GM21526 (cell line): Measurements from ENCODE around the gene LHFPL3.

ENCODE experiments used
- ATAC-seq: cut with Tn5 transposase; IDR thresholded peaks from one replicate; pipeline ENCODE4 v1.9.1; 2021; ENCODE audit warnings: moderate library complexity; ENCODE audit not compliant: unreplicated experiment, low FRiP score

Gene LHFPL3

GRCh38 chr7:104367926-104368325 is 39.5 kb downstream of the LHFPL3 start:
- ATAC-seq = no peak

DNA sequence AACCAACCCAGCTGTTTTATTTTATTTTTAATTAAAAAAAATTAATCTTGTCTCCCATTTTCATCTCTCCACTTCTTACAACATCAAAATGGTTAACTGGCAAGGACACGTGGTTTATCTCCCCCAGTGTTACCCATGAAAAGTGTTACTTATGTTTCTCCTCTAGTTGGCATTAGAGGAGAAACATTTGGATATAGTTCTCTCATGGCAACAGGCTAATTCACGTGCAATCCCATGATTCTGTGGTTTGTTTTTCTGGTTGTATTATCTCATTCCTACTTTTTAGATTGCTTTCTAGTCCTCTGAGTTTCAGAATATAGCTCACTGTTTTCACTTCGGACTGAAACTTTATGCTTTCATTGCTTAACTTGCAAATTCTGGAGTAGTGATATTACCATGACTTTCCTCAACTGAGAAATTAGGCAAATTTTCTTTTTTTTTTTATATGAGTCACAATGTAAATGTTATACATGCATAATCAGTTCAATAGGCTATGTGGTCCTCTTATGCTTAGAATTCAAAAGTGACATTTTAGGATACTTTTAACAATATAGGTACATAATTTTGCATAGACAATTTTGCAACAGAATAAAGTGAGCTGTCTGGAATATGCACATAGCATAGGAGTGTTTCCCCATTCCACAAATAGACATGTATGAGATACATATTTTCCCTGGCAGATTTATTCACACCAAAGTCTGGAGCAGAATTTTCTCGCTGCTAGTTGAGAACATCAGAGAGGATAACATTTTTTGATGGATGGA is 43.0 kb downstream of the LHFPL3 start:
- ATAC-seq = no peak

GRCh38 chr7:104371980-104372357 is 43.6 kb downstream of the LHFPL3 start:
- ATAC-seq = no peak

GRCh38 chr7:104382616-104383015 is 54.2 kb downstream of the LHFPL3 start:
- ATAC-seq = no peak

GRCh38 chr7:104386943-104387342 is 58.5 kb downstream of the LHFPL3 start:
- no peak for ATAC-seq

DNA sequence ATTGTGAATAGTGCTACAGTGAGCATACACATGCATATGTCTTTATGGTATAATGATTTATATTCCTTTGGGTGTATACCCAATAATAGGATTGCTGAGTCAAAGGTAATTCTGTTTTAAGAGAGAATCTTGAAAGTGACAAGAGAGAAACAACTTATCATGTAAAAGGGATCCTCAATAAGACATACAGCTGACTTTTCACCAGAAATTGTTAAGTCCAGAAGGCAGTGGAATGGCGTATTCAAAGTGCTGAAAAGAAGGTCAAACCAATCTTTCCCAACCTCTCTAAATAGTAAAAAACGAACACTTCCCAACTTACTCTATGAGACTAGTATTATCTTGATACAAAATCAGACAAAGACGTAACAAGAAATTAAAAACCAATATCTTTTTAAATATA is 59.8 kb downstream of the LHFPL3 start:
- ATAC-seq = no peak

- ATAC-seq = no peak
Measured at GRCh38 chr7:104395162-104395561, 66.8 kb downstream of the LHFPL3 start.

DNA sequence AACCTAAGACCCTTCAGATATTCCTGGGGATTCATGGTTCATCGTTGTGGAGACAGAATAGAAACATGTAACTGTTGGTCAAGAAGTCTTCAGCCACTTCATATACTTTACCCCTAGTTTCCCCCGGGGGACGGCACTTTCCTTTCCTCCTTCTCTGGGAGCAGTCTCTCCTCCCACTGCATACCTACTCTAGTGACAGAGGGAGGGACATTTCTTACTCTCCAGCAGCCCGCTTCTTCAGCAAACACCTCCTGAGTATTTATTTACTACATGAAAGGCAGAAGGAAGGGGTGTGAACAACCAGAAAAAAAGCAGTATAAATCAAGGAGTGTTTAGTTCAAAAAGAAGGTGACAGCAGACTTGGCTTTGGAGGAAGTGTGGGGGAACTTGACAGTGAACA is 69.0 kb downstream of the LHFPL3 start:
- no peak for ATAC-seq

DNA sequence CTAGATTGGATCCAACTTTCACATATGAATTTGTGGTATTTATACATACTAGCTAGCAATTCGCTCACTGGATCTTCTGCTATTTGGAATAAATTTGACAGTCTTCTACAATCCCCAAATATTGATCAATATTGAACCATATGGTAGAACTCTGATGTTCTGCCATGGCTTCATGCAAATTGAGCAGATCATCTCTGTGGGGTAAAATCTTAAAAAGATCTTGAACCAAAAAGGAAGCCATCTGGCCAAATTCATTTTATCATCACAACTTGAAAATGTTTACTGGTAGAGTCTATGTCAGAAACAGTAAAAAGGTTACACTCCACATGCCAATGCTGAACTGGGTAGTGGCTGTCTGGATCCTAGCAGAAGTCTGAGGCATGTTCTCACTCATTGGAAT is 80.0 kb downstream of the LHFPL3 start:
- ATAC-seq = no peak

DNA sequence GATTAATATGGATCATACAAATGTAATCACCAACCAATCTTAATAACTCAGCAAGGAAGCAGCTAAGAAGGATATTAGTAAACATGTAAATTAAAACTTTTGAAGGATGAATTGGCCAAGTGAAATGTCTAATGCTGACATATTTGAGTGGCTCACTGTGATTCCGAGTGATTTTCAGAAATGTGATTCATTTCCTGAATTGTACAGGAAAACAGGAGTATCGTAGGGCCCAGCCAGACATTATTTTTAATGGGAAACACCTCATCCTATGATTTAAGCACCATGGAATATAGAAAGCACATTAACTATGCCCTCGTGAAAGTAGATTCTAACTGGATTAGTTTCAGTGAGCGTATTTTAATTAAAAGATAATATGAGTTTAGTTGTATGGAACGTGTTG is 82.3 kb downstream of the LHFPL3 start:
- no peak for ATAC-seq

GRCh38 chr7:104412911-104413310 is 84.5 kb downstream of the LHFPL3 start:
- no peak for ATAC-seq

DNA sequence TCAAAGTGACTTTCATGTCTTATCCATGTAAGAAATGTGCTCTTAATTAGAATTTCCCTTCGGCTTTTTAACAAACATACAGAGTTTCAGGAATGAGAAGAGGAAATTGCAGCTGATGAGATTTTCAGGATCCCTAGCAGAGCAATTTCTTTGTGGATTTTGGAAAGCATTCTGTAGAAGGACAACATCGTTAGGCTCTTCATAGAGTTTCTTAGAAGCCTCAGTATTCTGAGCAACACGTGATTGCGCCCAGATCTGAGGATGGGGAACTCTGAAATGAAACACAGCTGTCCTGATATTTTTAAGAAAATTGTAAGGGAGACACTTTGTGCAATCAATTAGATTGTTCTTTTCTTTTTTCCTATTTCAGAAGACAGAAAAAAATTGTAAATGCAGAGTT is 85.8 kb downstream of the LHFPL3 start:
- no peak for ATAC-seq

DNA sequence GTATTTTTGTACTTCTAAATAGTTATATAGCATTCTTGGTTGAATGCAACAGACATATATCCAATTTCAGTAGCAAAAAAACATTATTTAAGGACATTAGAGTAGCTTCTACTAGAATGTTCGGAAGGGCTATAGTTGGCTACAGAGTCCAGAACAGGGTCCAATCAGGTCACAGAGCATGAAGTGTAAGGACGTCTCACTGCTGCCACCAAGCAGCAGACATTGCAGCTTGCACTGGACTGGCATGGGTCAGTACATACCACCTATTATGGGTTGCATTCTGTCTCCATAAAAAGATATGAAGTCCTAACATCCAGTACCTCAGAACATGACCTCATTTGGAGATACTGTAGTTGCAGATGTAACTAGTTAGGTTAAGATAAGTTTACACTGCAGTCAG is 87.3 kb downstream of the LHFPL3 start:
- ATAC-seq = no peak

GRCh38 chr7:104416866-104417393 is 88.5 kb downstream of the LHFPL3 start:
- ATAC-seq = no peak

GRCh38 chr7:104431930-104432329 is 103.5 kb downstream of the LHFPL3 start:
- ATAC-seq = no peak

GRCh38 chr7:104434129-104434528 is 105.7 kb downstream of the LHFPL3 start:
- no peak for ATAC-seq

- no peak for ATAC-seq
Measured at GRCh38 chr7:104442481-104442880, 114.1 kb downstream of the LHFPL3 start.

DNA sequence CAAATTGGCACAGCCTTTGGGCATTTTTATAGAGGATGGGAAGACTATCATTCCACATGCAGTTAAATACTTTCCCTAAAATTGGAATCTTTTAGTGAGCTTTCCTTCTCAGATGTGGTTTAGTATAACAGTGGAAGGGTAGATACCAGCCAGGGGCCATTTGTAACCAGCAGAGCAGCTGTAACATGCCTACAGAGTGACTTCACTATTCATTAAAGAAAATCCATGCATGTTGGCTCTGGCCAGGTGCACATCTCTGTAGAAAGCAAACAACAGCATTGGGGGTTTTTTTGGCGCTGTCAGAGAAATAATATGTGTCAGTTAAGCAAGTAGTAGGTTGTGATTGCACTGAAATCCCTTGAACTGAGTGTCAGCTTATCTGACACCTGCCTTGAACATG is 115.6 kb downstream of the LHFPL3 start:
- no peak for ATAC-seq

DNA sequence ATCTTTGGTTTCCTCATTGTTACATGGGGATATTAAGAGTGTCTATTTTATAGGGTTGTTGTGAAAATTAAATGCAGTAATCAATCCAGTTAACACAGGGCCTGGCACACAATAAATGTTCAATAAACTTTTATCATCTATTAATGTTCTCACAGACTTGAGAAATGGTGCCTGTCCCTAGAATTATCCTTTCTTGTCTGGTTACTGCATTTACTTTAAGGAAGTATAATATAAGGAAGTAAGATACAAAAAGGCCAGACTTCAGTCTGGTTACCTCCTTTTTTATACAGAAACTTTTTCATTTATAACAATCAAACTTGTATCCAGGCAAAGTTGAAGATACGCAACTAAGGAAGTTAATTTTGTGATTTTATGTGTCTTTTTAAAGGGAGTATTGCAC is 117.0 kb downstream of the LHFPL3 start:
- no peak for ATAC-seq

DNA sequence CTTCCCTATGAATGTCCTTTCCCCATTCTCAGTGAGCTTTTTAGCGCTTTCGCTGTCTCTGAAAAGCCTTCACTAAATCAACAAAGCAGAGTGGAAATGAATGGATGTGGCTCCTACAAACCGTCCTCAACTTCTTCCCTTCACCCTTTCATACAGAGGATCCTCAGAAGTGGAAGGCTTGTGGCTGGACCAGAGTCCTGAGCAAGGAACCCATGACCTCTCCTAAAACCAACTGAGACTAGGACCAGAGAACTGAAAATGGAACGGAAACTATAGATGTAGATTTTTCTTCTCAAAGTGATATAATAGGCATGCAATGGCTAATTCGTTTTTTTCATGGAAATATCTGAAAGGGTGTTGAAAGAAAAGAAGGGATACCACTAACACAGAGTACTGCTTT is 122.5 kb downstream of the LHFPL3 start:
- no peak for ATAC-seq

GRCh38 chr7:104453190-104453589 is 124.8 kb downstream of the LHFPL3 start:
- ATAC-seq = no peak

- ATAC-seq = no peak
Measured at GRCh38 chr7:104458875-104459274, 130.5 kb downstream of the LHFPL3 start.
